Osteoblast (primary cell): Measurements from ENCODE around the gene DDX19B. TPM values are rescaled to one million over a fixed set of nuclear protein-coding genes. Genes with fewer than 3 reads are reported as not detected.
"Not testable (repeated sequence)": the region's sequence is repeated elsewhere in the genome, so short reads cannot be mapped to it uniquely, and the experiment has no call there.

Experiments
- DNase-seq: peaks from one replicate; pipeline ENCODE4 v3.0.0; 2011; ENCODE audit warnings: low spot score, mixed read lengths; ENCODE audit not compliant: insufficient read length; ENCODE audit errors: missing footprints
- H2AFZ ChIP-seq: 2 replicates; pipeline ENCODE4 v1.6.0; 2011; ENCODE audit warnings: mild to moderate bottlenecking, low read length
- H3K27ac ChIP-seq: 2 replicates; pipeline ENCODE4 v1.5.1; 2011; ENCODE audit warnings: mild to moderate bottlenecking, low read depth, low read length, moderate library complexity
- H3K27me3 ChIP-seq: 2 replicates; pipeline ENCODE4 v1.6.0; 2012; ENCODE audit warnings: mild to moderate bottlenecking, control low read depth, inconsistent platforms, low read length, moderate library complexity; ENCODE audit not compliant: insufficient read depth
- H3K36me3 ChIP-seq: 2 replicates; pipeline ENCODE4 v1.5.1; 2011; ENCODE audit warnings: mild to moderate bottlenecking, low read length, control low read depth, moderate library complexity; ENCODE audit not compliant: insufficient read depth
- H3K4me1 ChIP-seq: 2 replicates; pipeline ENCODE4 v1.5.1; 2011; ENCODE audit warnings: mild to moderate bottlenecking, low read length, control low read depth, moderate library complexity; ENCODE audit not compliant: insufficient read depth
- H3K4me2 ChIP-seq: 2 replicates; pipeline ENCODE4 v1.6.0; 2011; ENCODE audit warnings: mild to moderate bottlenecking, low read length; ENCODE audit not compliant: insufficient read depth
- H3K4me3 ChIP-seq: fragments of 200-600 bp; sonication (generic); 3 replicates; pipeline ENCODE4 v1.5.1; 2012; ENCODE audit warnings: mild to moderate bottlenecking, low read length, inconsistent platforms; ENCODE audit not compliant: insufficient read depth
- H3K79me2 ChIP-seq: 2 replicates; pipeline ENCODE4 v1.6.0; 2012; ENCODE audit warnings: mild to moderate bottlenecking, low read length, control low read depth, inconsistent platforms; ENCODE audit not compliant: insufficient read depth
- H3K9me3 ChIP-seq: 2 replicates; pipeline ENCODE4 v1.5.1; 2011; ENCODE audit warnings: low read depth, low read length, control low read depth
- H4K20me1 ChIP-seq: 2 replicates; pipeline ENCODE4 v1.6.0; 2012; ENCODE audit warnings: mild to moderate bottlenecking, low read length, control low read depth; ENCODE audit not compliant: insufficient read depth
- CTCF ChIP-seq: IDR thresholded peaks from 2 replicates; pipeline ENCODE4 v1.5.1; 2011; ENCODE audit warnings: mild to moderate bottlenecking, low read depth, low read length, moderate library complexity; ENCODE audit errors: extremely low read depth
- total RNA-seq: library from RNA; depleted of rRNA; stranded (reverse); fragments of >200 nt; gene quantifications from 2 replicates; pipeline ENCODE4 v1.2.3, GENCODE V29; 2012

DDX19B gene
- total RNA-seq, 1 donor, result 42.7 TPM

DNA sequence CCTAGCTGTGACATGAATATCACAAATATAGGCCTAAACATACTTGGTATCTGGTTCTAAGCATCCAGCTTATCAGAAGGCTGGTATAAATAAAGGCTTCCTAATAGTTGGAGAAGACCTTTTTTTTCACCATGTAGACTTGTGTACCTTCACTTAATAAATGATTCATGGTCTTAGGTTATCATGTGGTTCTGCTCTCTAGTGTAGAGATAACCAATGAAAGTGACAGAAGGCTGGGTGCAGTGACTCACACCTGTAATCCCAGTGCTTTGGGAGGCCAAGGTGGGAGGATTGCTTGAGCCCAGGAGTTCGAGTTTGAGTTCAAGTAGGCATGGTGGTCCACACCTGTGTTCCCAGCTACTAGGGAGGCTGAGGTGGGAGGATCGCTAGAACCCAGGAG is 50.8 kb downstream of the DDX19B start:
- H2AFZ ChIP-seq, result no peak overlapping the region
- peaks cover 22% of the 10 kb centered on the region for H3K36me3 ChIP-seq
- H3K79me2 ChIP-seq, result peaks cover 49% of the 10 kb centered on the region
- H3K9me3 ChIP-seq, result no peaks in the 10 kb centered on the region
- no peaks in the 10 kb centered on the region for H3K27me3 ChIP-seq
- TF ChIP-seq CTCF, result no peak
- H3K4me3 ChIP-seq, result no peak overlapping the region
- no peak overlapping the region for H3K27ac ChIP-seq
- H3K4me2 ChIP-seq, result no peak overlapping the region
- peaks cover 18% of the 10 kb centered on the region for H3K4me1 ChIP-seq
- peaks cover 7% of the 10 kb centered on the region for H4K20me1 ChIP-seq
- DNase-seq, result no peak

GRCh38 chr16:70359552-70359951 is 60.6 kb downstream of the DDX19B start:
- Histone ChIP-seq H3K4me1 (no peaks in the 10 kb centered on the region), H2AFZ (no peak overlapping the region), H3K4me2 (no peak overlapping the region), H3K36me3 (peaks cover 90% of the 10 kb centered on the region), H4K20me1 (no peaks in the 10 kb centered on the region), H3K27ac (no peak overlapping the region), H3K4me3 (no peak overlapping the region), H3K27me3 (no peaks in the 10 kb centered on the region), H3K79me2 (peaks cover 2% of the 10 kb centered on the region), H3K9me3 (no peaks in the 10 kb centered on the region)
- TF ChIP-seq CTCF, result no peak
- DNase-seq, result no peak

DNA sequence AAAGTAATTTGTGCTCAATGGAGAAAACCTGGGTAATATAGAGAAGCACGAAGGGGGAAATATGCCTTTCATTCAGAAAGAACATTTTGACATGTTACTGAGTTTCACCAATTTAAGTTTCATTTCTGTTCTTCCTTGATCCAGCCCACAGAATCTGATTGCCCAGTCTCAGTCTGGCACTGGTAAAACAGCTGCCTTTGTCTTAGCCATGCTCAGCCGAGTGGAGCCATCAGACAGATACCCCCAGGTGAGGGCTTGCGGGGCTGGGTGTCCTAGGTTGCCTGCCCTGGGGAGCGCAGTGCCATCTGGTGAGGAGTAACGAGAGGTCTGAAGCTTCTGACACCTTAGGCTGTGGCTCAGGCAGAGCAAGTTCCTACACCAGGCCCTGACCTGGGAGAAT is 65.4 kb downstream of the DDX19B start:
- Histone ChIP-seq H3K4me2 (no peak overlapping the region), H3K4me3 (no peak overlapping the region), H3K9me3 (no peaks in the 10 kb centered on the region), H3K27me3 (no peaks in the 10 kb centered on the region), H4K20me1 (no peaks in the 10 kb centered on the region), H3K27ac (no peak overlapping the region), H3K79me2 (no peaks in the 10 kb centered on the region), H3K4me1 (no peaks in the 10 kb centered on the region), H3K36me3 (peaks cover 76% of the 10 kb centered on the region), H2AFZ (no peak overlapping the region)
- no peak for TF ChIP-seq CTCF
- no peak for DNase-seq

- not testable (repeated sequence) for H3K4me2 ChIP-seq, H3K79me2 ChIP-seq, H2AFZ ChIP-seq, H3K4me3 ChIP-seq, H3K9me3 ChIP-seq, H4K20me1 ChIP-seq, H3K27ac ChIP-seq, H3K4me1 ChIP-seq, H3K27me3 ChIP-seq
- TF ChIP-seq CTCF, result peak; percentile 67
- DNase-seq, result peak; percentile 59
- peaks cover 66% of the 10 kb centered on the region for H3K36me3 ChIP-seq
Observed at GRCh38 chr16:70370145-70370544, 71.2 kb downstream of the DDX19B start.
